ENCODE data around the gene FAM78B. TPM values are rescaled to one million over a fixed set of nuclear protein-coding genes. Genes with fewer than 3 reads are reported as not detected.

FAM78B gene
- polyA plus RNA-seq, 3 donors: not detected

DNA sequence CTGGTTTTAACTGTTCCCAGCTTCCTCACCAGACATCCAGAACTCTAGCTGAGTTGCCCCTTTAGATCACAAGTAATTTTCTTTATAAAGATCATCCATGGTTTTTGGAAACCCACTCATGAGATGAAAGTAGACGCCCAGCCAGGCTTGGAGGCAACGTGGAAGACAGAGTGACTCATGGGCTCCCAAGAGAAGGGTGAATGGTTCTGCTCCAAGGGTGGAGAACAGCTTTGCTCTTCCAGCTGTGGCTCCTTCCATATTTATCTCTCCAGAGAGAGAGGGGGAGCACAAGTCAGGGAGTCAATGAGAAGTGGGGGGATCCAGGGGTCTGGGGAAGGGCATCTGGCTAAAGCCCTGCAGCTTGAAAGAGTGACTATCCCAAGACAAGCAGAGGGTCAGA is 13.8 kb downstream of the FAM78B start:
- H3K9me3 Mint-ChIP-seq: peaks cover 0 to 2% (median 1%) of the 10 kb centered on the region in 7 donors
- no peaks in the 10 kb centered on the region for H3K36me3 Mint-ChIP-seq
- WGBS (ENCODE audit: insufficient coverage): 73% methylated on average over 2 of the region's 2 CpGs
- Histone ChIP-seq H3K79me2 (ENCODE audit: insufficient read depth, low read length) (no peaks in the 10 kb centered on the region), H3K4me3 (replicated peaks in 1 of 3; ENCODE audit: low read depth in 2 of 3, low read length in 3 of 3) (no peak overlapping the region), H3K36me3 (replicated peaks in 1 of 2; ENCODE audit: control insufficient read depth in 1 of 2, insufficient read depth in 2 of 2, low read length in 2 of 2) (no peaks in the 10 kb centered on the region), H3K27ac (ENCODE audit: low read depth in 1 of 2, low read length in 2 of 2) (no peak overlapping the region), H3K4me1 (ENCODE audit: control insufficient read depth in 1 of 2, insufficient read depth in 2 of 2, low read length in 2 of 2) (no peaks in the 10 kb centered on the region), H4K20me1 (ENCODE audit: insufficient read depth, low read length) (no peaks in the 10 kb centered on the region), H2AFZ (ENCODE audit: insufficient read depth, low read depth, low read length, poor library complexity, severe bottlenecking) (no peak overlapping the region), H3K9ac (ENCODE audit: insufficient read depth, low read length, poor library complexity, severe bottlenecking) (no peak overlapping the region), H3K4me2 (replicated peaks; ENCODE audit: extremely low read depth, low read length, poor library complexity, severe bottlenecking) (no peak overlapping the region), H3K27me3 (ENCODE audit: control insufficient read depth in 2 of 2, insufficient read depth in 2 of 2, low read length in 2 of 2) (no peaks in the 10 kb centered on the region), H3K9me3 (replicated peaks in 1 of 2; ENCODE audit: control insufficient read depth in 1 of 2, insufficient read depth in 1 of 2, low read length in 2 of 2) (no peaks in the 10 kb centered on the region)
- H3K4me3 Mint-ChIP-seq: no peak overlapping the region
- TF ChIP-seq, protein P1, sequence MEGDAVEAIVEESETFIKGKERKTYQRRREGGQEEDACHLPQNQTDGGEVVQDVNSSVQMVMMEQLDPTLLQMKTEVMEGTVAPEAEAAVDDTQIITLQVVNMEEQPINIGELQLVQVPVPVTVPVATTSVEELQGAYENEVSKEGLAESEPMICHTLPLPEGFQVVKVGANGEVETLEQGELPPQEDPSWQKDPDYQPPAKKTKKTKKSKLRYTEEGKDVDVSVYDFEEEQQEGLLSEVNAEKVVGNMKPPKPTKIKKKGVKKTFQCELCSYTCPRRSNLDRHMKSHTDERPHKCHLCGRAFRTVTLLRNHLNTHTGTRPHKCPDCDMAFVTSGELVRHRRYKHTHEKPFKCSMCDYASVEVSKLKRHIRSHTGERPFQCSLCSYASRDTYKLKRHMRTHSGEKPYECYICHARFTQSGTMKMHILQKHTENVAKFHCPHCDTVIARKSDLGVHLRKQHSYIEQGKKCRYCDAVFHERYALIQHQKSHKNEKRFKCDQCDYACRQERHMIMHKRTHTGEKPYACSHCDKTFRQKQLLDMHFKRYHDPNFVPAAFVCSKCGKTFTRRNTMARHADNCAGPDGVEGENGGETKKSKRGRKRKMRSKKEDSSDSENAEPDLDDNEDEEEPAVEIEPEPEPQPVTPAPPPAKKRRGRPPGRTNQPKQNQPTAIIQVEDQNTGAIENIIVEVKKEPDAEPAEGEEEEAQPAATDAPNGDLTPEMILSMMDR (IDR thresholded peaks at IDR 0.05): no peak
- DNase-seq: no peak
- no peak overlapping the region for H3K27ac Mint-ChIP-seq
- H3K4me1 Mint-ChIP-seq: no peaks in the 10 kb centered on the region
- peaks cover 0 to 5% (median 2%) of the 10 kb centered on the region in 3 donors for H3K27me3 Mint-ChIP-seq (ENCODE audit: low read depth in 3 of 3)
- intact Hi-C loops (cut with micrococcal nuclease): no loop called here

DNA sequence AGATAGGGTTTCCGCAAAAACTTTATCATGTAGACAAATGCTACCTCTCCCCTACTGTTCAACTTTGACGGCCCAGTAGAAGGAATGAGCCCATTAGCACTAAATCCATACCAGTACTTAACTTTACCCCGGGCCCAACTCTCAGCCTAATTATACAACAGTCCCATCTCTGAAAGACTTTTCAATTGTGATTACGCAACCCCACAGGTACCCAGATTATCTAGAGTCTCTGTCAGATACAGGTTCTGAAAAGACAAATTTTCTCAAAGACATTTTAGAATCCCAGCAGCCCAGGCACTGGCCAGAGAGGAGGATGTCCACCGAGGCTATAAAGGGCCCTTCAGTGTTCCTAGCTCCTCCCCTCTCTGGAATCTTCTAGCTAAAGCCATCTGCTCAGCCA is 15.0 kb downstream of the FAM78B start:
- Histone ChIP-seq H3K36me3 (replicated peaks in 1 of 2; ENCODE audit: control insufficient read depth in 1 of 2, insufficient read depth in 2 of 2, low read length in 2 of 2) (no peaks in the 10 kb centered on the region), H3K4me3 (replicated peaks in 1 of 3; ENCODE audit: low read depth in 2 of 3, low read length in 3 of 3) (no peak overlapping the region), H3K27me3 (ENCODE audit: control insufficient read depth in 2 of 2, insufficient read depth in 2 of 2, low read length in 2 of 2) (no peaks in the 10 kb centered on the region), H3K4me2 (replicated peaks; ENCODE audit: extremely low read depth, low read length, poor library complexity, severe bottlenecking) (no peak overlapping the region), H2AFZ (ENCODE audit: insufficient read depth, low read depth, low read length, poor library complexity, severe bottlenecking) (no peak overlapping the region), H3K9ac (ENCODE audit: insufficient read depth, low read length, poor library complexity, severe bottlenecking) (no peak overlapping the region), H3K9me3 (replicated peaks in 1 of 2; ENCODE audit: control insufficient read depth in 1 of 2, insufficient read depth in 1 of 2, low read length in 2 of 2) (no peaks in the 10 kb centered on the region), H3K27ac (ENCODE audit: low read depth in 1 of 2, low read length in 2 of 2) (no peak overlapping the region), H3K79me2 (ENCODE audit: insufficient read depth, low read length) (no peaks in the 10 kb centered on the region), H3K4me1 (ENCODE audit: control insufficient read depth in 1 of 2, insufficient read depth in 2 of 2, low read length in 2 of 2) (no peaks in the 10 kb centered on the region), H4K20me1 (ENCODE audit: insufficient read depth, low read length) (no peaks in the 10 kb centered on the region)
- DNase-seq: no peak
- H3K36me3 Mint-ChIP-seq: no peaks in the 10 kb centered on the region
- H3K4me3 Mint-ChIP-seq: no peak overlapping the region
- peaks cover 0 to 11% (median 2%) of the 10 kb centered on the region in 3 donors for H3K27me3 Mint-ChIP-seq (ENCODE audit: low read depth in 3 of 3)
- H3K9me3 Mint-ChIP-seq: peaks cover 0 to 2% (median 1%) of the 10 kb centered on the region in 7 donors
- no peaks in the 10 kb centered on the region for H3K4me1 Mint-ChIP-seq
- intact Hi-C loops (cut with micrococcal nuclease): no loop called here
- H3K27ac Mint-ChIP-seq: no peak overlapping the region
- WGBS (ENCODE audit: insufficient coverage): 87% methylated on average over 5 of the region's 5 CpGs
- TF ChIP-seq, protein P1 (IDR thresholded peaks at IDR 0.05): no peak
